Cardiac septum (tissue), 1 donor: ENCODE data around the gene C2orf92. TPM values are rescaled to one million over a fixed set of nuclear protein-coding genes. Genes with fewer than 3 reads are reported as not detected.

Experiments used
- DNase-seq: peaks from one replicate; pipeline ENCODE4 v3.0.0-alpha.2; 2020; ENCODE audit warnings: low spot score
- intact Hi-C: fragments of 100-400 bp; cut with DNase I; formaldehyde crosslinking; loops from one replicate; pipeline ENCODE4 v1.14.0; 2022
- total RNA-seq: library from RNA; stranded (reverse); fragmentation: NEBNext Ultra II Directional; extraction: Animal tissue kit (Norgen Biotek cat#: 25700); gene quantifications from one replicate; pipeline ENCODE4 v1.2.1, GENCODE V29; 2021
- donor health status: DM: no; HTN: no; CAD: no.

The C2orf92 gene
- total RNA-seq, 1 donor from 2014 or later: 4.6 TPM

GRCh38 chr2:97723156-97724072 lies 53.9 kb downstream of the C2orf92 start:
- intact Hi-C loops: no loop called here
- no peak for DNase-seq

- intact Hi-C loops: no loop called here
- no peak for DNase-seq
Observed at GRCh38 chr2:97724073-97724410, 54.5 kb downstream of the C2orf92 start.

- intact Hi-C loops: no loop called here
- DNase-seq: no peak
Observed at GRCh38 chr2:97724501-97724900, 55.0 kb downstream of the C2orf92 start.

DNA sequence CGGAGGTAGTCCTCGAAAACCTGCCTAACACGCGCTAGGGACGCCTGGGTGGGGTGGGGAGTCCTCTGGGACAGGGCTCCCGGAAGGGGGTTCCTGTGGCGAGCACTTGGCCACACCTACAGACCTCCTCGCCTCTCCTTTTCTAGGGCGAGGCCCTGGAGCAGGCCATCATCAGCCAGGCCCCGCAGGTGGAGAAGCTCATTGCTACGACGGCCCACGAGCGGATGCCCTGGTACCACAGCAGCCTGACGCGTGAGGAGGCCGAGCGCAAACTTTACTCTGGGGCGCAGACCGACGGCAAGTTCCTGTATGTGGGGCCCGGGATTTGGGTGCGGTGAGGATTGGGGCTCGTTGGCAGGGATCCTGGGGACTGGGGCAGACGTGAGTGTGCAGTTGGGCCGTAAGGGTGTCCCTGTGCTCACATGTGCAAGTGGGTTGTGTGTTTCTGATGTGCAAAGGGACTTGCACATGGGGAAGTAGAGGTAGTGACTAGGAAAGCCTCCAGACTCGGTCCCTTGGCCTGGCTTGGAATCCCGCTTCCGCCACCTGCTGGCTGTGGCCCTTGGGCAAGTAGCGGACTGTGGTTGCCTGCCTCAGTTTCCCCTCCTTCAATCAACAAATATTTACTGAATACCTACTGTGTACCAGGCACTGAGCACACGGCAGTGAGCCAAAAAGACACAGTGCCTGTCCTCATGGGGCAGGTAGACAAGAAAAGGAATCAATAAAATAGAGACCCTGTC lies 55.6 kb downstream of the C2orf92 start:
- intact Hi-C loops: no loop called here
- no peak for DNase-seq

DNA sequence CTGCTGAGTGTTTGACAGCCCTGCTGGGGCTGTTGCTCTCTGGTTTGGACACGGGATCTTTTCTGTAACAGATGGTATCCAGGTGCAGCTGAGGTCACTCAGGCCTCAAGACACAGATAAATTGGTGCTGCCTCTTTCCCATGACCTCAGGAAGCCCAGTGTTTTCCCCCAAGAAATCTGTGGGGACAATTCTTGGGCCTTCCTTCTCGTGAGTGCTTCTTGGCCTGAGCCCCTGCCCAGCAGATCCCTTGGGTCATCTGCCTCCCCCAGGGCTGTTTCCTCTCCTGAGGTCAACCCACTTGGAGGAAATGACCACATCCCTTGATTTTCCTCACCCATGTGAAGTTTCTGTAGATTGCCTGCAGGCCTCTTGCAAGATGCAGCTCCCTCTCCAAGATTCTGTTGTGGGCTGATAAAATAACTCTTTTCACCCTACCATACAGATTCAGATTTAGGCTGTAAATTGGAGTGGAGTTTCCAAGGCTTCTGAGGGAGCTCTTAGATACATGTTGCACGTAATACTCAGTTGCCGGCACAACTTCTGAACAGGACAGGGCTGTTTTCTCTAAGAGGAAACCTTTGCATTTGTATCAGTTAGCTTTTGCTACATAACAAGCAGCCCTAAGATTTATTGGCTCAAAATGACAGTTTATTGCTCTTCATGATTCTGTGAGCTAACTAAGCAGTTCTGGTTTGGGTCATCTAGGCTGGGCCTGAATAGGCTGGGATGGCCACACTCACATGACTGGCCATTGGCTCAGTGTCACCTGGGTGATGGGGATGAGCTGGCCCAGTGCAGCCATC lies 57.0 kb downstream of the C2orf92 start:
- intact Hi-C loops: no loop called here
- DNase-seq: no peak

DNA sequence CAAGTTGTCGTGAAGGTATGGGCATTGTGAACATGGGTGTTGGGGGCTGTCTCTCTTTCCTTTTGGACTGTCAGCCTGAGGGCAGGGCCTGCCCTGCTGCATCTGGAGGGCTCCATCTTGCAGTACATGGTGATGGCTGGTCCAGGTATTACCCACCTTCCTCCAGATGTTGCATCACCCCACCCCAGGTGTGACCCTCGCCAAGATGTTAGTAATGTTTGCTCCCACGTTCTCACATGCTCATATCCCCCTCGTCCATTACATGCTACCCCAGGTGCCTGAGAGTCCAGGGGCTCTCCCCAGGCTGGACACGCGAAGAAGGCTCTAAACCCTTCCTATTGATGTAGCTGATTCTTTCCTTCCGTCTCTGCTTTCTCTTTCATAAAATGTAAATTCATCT lies 57.8 kb downstream of the C2orf92 start:
- DNase-seq: peak; percentile 6
- intact Hi-C loops: no loop called here

GRCh38 chr2:97728091-97728731 lies 58.7 kb downstream of the C2orf92 start:
- intact Hi-C loops: no loop called here
- peak; percentile 55 for DNase-seq

DNA sequence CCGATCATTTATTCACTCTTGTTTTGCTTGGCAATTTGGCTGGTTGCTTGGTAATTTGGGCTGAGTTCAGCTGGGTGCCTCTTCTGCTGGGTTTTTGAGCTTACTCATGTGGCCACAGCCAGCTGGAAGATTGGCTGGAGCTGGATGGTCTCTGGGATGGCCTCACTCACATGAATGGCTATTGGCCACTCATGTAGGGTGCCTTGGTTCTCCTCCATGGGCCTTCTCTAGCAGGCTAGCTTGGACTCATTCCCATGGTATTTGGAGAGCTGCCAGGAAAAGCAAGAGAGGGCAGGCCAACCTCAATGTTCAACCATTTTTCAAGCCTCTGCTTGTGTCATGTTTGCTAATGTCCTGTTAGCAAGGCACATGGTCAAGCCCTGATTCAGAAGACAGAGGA lies 60.7 kb downstream of the C2orf92 start:
- DNase-seq: no peak
- intact Hi-C loops: no loop called here

- intact Hi-C loops: no loop called here
- peak; percentile 72 for DNase-seq
Observed at GRCh38 chr2:97731274-97732020, 61.9 kb downstream of the C2orf92 start.

DNA sequence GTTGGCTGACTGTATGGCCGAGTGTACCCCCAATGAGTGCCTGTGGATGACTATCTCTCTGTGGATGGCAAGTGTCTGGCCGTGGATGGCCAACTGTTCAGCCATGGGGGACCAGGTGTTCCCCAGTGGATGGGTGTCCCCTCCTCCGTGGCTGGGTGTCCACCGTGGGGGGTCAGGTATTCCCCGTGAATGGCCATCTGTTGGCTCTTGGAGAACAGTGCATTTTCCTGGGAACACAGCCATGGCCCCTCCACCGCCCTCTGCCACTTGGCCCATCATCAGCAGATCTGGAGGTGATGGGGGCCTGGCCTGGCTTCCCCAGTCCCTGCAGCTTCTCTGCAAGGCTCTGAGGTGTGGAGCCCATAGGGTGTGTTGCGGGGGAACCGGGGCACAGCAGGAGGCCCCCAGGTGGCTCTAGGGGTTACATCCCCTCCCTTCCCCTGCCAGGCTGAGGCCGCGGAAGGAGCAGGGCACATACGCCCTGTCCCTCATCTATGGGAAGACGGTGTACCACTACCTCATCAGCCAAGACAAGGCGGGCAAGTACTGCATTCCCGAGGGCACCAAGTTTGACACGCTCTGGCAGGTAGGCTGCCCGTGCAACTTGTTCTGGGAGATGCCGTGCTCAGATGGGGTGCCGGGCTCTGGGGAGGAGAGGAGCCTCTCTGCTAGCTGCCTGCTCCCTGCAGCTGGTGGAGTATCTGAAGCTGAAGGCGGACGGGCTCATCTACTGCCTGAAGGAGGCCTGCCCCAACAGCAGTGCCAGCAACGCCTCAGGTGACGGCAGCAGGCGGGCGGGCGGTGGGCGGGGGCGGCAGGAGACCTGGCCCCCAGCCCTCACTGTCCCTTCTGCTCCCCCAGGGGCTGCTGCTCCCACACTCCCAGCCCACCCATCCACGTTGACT lies 63.2 kb downstream of the C2orf92 start:
- DNase-seq: peak; percentile 67
- intact Hi-C loops: no loop called here

DNA sequence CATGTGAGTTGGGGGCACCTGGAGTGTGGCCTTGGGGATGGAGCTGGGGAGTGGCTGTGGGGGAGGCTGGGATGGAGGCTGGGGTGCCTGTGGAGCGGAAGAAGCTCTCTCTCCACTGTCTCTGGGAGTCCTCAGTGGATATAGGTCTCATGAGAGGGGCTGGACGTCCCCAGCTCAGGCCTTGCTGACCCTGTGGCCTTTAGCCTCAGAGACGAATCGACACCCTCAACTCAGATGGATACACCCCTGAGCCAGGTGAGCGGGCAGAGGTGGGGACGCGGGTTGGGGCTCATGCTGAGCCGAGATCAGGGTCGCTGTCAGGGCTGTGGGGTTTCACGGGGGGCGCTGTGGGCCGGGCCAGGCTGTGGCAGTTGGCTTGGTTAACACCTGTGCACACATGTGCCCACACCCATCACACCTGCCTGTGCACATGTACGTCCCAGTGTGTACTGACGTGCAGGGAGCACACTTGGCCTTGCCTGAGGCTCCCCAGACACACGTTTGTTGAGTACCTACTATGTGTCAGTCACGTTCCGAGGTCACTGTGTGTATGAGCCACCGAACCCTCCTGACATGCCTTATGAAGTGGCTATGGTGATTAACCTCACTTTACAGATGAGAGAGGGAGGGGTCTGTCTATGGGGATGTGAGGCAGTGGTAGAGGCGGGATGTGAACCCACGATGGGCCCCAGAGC lies 64.0 kb downstream of the C2orf92 start:
- intact Hi-C loops: no loop called here
- peak; percentile 43 for DNase-seq

GRCh38 chr2:97734061-97735051 lies 64.8 kb downstream of the C2orf92 start:
- intact Hi-C loops: no loop called here
- peak; percentile 72 for DNase-seq

DNA sequence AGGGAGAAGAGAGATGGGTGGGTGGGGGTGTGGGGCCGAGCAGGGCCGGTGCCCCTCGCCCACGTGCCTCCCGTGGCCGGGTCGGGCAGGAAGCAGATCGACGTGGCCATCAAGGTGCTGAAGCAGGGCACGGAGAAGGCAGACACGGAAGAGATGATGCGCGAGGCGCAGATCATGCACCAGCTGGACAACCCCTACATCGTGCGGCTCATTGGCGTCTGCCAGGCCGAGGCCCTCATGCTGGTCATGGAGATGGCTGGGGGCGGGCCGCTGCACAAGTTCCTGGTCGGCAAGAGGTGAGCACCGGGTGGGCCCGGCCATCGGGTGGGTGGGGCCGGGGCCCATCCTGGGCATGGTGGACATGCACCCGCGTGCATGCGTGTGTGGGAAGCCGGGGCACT lies 65.6 kb downstream of the C2orf92 start:
- intact Hi-C loops: no loop called here
- DNase-seq: peak; percentile 65

DNA sequence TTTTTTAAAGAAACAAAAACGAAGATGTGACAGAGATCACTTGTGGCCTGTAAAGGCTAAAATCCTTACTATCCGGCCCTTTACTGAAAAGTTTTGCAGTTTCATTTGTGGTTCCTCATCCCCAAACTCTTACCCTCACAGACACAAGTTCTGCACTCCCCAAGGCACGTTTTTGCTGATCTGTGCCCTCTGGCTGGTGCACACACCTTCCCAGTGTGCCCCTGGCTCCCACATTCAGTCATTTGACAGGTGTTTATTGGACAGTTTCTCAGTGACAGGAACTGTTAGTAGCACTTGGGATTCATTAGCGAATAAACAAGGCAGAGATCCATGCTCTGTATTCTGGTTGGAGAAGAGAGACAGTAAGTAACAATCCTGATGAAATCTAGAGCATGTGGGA lies 66.7 kb downstream of the C2orf92 start:
- peak; percentile 33 for DNase-seq
- intact Hi-C loops: no loop called here

GRCh38 chr2:97736608-97737330 lies 67.3 kb downstream of the C2orf92 start:
- DNase-seq: peak; percentile 60
- intact Hi-C loops: no loop called here
